Embryonic facial prominence (tissue), 1 donor: ENCODE measurements around the gene ZNF223.

Source experiments
- DNase-seq: peaks from one replicate; pipeline ENCODE4 v3.0.0-alpha.2; 2016; ENCODE audit errors: extremely low spot score

Gene ZNF223

DNA sequence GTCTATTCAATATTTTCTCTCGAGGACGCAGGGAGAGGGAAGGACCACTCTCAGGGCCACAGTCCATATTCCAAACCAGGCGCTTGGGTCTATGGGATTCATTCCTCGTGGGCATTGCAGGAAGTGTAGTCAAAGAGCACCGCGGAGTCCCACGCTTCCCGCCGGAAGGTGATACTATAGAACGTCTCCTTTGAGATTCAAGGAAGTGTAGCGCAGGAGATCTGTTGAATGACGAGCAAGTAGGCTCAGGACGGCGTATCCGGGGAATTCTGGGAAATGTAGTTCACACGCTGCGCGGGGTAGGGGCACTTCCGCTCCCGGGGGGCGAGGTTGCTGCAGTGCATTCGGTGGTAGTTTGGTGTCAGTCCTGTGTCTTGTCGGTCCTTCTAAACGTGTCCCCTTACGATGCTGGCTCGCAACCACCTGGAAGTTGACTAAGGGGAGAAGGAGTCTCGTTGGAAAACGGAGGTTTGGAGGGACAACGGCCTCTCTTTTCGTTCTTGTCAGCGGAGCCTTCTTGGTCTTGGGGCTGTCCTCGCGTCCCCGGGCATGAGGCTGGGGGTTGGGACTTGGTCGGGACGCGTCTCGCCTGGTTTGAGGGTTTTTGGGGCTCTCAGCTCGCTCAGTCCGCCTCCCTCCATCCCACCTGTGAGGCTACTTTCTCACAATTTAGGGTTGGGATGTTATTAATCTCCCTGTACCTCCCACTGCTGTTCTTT, 20.1 kb downstream of the ZNF223 start, which contains the start of gene ZNF284:
Gene ZNF284, plus strand, starts transcription at position 336 of the 719 bp plus-strand sequence. CDS start 4,231 bp downstream, outside the sequence.
- DNase-seq: peak; percentile 81

- DNase-seq: no peak
Measured at GRCh38 chr19:44072543-44073401, 20.9 kb downstream of the ZNF223 start.

- DNase-seq: no peak
Measured at GRCh38 chr19:44076325-44076724, 24.5 kb downstream of the ZNF223 start.

GRCh38 chr19:44092108-44092507, 40.3 kb downstream of the ZNF223 start:
- DNase-seq: no peak

- peak; percentile 88 for DNase-seq
Measured at GRCh38 chr19:44093931-44094765, 42.3 kb downstream of the ZNF223 start, which contains the start of gene ZNF224. TSS of gene ZNF224 (plus strand) at chr19:44094361. CDS start at chr19:44097874, 3,513 bp downstream.

DNA sequence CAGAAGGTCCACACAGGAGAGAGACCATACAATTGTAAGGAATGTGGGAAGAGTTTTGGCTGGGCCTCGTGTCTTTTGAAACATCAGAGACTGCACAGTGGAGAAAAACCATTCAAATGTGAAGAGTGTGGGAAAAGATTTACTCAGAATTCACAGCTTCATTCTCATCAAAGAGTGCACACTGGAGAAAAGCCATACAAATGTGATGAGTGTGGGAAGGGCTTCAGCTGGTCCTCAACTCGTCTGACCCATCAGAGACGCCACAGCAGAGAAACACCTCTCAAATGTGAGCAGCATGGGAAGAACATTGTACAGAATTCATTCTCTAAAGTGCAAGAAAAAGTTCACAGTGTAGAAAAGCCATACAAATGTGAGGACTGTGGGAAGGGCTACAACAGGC, 55.9 kb downstream of the ZNF223 start:
- DNase-seq: no peak

DNA sequence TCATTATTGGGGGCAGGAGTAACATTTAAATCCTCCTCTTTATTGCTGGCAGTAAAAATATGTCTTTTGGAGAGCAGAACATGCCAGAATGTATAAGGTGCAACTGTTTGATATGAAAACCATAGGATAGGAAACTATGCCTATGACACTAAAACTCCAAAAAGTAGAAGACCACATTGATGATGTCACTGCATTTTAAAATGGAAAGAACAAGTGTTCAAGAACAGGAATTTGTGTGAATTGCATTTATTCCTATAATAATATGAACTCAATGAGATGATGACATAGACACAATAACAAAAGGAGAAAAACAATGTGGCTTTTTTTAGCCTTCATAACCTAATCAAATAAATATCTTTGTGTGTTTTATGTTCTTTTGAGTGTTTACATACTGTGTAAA, 57.6 kb downstream of the ZNF223 start:
- no peak for DNase-seq

DNA sequence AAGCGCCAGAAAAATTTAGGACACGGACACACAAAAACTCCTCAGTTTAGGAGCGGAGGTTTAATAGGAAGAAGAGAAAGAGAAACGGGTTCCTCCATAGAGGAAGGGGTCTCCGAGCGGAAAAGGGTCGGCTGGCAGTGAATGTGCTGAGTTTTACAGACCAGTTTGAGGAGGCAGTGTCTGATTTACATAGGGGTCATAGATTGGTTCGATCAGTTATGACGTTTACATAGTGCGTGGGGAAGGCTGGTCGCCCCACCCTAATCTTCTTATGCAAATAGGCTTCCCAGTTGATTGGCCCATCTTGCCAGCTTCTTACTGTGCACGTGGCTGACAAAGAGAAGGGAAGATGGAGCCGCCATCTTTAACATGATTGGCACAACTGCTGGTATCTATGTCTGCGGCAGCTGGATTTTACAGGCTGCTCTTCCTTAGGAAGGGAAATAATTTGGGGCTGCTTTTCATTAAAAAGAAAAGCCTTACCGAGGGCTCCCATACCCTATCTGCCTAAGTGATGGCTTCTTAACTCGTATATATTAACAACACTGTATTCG, 60.2 kb downstream of the ZNF223 start:
- peak; percentile 67 for DNase-seq

GRCh38 chr19:44112802-44113137, 60.9 kb downstream of the ZNF223 start:
- DNase-seq: no peak

DNA sequence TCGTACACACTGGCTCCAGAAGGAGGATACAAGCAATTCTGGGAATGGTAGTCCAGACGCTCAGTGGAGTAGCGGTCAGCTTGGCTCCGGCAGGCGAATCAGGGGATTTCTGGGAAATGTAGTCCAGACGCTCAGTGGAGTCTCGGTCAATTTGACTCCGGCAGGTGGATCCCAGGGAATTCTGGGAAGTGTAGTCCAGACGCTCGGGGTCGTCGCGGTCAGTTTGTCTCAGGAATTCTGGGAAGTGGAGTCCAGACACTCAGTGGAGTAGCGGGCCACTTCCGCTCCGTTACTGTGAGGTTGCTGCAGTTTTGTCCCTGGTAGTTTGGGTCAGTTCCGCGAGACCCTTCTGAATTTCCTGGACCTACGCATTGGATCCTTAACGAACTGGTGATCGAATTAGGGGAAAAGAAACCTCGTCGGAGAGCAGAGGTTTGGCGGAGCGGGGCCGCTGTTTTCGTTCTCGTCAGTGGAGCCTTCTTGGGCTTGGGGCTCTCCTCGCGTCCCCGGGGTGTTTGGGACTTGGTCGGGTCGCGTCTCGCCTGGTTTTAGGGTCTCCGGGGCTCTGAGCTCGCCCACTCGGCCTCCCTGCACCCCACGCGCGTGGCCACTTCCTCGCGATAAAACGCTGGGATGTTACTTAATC, 61.4 kb downstream of the ZNF223 start, which contains the start of gene ZNF225:
Gene ZNF225, plus strand, starts transcription at position 262 of the 646 bp plus-strand sequence. CDS start 2,429 bp downstream, outside the sequence.
- peak; percentile 96 for DNase-seq

GRCh38 chr19:44113784-44114390, 62.1 kb downstream of the ZNF223 start:
- DNase-seq: no peak
